ENCODE data around the gene WDR43.

Gene WDR43

DNA sequence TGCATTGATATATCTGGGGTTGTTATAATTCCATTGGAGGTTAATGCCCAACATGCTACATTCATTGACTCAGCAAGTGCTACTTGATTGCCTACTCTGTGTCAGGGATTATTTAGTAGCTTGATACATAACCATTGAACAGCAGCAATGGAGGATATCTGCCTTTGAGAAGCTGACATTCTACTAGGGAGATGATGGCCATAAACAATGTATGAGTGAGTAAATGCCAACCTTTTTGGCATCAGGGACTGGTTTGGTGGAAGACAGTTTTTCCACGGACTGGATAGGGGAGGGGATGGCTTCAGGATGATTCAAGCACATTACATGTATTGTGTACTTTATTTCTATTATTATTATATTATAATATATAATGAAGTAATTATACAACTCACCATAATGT lies 54.7 kb downstream of the WDR43 start:
- Histone ChIP-seq H2BK5ac (ENCODE audit: low read depth, low read length, poor library complexity, severe bottlenecking) (no peak overlapping the region), H3K9me3 (ENCODE audit: control insufficient read depth, low read length) (peaks cover 6% of the 10 kb centered on the region), H2BK120ac (ENCODE audit: low read depth, low read length) (no peak overlapping the region), H3K14ac (ENCODE audit: low read length in 2 of 2) (no peak overlapping the region), H2AK5ac (ENCODE audit: low read length, severe bottlenecking) (no peak overlapping the region), H2BK15ac (ENCODE audit: low read depth, poor library complexity, severe bottlenecking) (no peak overlapping the region), H3K27me3 (ENCODE audit: control insufficient read depth in 1 of 2, insufficient read depth in 1 of 2, low read length in 2 of 2) (no peaks in the 10 kb centered on the region), H3K23ac (ENCODE audit: low read length in 2 of 2) (no peak overlapping the region), H3K4me3 (ENCODE audit: insufficient read depth in 1 of 2, low read depth in 1 of 2, low read length in 2 of 2) (no peak overlapping the region), H3K4me2 (ENCODE audit: low read length, poor library complexity, severe bottlenecking) (no peak overlapping the region), H4K8ac (ENCODE audit: low read length) (no peak overlapping the region), H3K27ac (ENCODE audit: low read length, poor library complexity, severe bottlenecking) (no peak overlapping the region), H2AFZ (ENCODE audit: low read depth, low read length) (no peak overlapping the region), H2BK12ac (ENCODE audit: low read length in 2 of 2) (no peak overlapping the region), H3K36me3 (ENCODE audit: control insufficient read depth in 1 of 2, insufficient read depth in 2 of 2, low read depth in 1 of 2, low read length in 2 of 2) (peaks cover 12 to 56% of the 10 kb centered on the region in 2 experiments), H3K4me1 (ENCODE audit: control insufficient read depth, insufficient read depth, low read depth, low read length) (no peaks in the 10 kb centered on the region), H3K79me1 (replicated peaks; ENCODE audit: low read length, poor library complexity, severe bottlenecking) (peaks cover 16% of the 10 kb centered on the region), H4K91ac (ENCODE audit: low read length) (no peak overlapping the region), H3K9ac (ENCODE audit: low read length) (no peak overlapping the region), H3K4ac (ENCODE audit: low read depth in 1 of 2, low read length in 2 of 2) (no peak overlapping the region), H3K18ac (ENCODE audit: low read depth in 1 of 2, low read length in 2 of 2) (no peak overlapping the region)
- WGBS = no CpG with 5 or more reads among the region's 1 CpG
- DNase-seq = no peak

DNA sequence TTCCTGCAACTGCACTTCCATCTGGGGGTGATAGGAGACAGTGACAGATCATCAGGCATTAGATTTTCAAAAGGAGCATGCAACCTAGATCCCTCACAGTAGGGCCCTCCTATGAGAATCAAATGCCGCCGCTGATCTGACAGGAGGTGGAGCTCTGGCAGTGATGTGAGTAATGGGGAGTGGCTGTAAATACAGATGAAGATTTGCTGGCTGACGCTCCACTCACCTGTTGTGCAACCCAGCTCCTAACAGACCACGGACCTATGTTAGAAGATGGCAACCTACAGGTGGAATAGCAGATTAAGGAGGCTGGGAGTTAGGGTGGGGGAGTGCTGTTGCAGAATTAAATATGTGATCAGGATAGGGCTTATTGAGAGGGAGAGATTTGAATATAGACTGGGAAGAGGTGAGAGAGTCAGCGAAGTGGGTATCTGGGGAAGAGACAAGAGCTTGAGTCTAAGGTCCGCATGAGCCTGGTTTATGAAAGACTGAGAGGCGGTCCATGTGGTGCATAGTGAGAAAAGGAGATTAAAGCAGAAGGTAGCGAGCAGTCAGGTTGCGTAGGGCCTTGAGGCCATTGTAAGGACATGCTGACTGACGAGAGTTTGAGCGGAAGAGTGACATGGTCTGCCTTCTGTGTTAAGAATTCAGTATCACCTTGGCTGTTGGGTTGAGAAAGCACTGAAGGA lies 55.3 kb downstream of the WDR43 start:
- H3K9ac ChIP-seq (ENCODE audit: low read length) = no peak overlapping the region
- no peak overlapping the region for H3K4ac ChIP-seq (ENCODE audit: low read depth in 1 of 2, low read length in 2 of 2)
- H3K79me1 ChIP-seq (replicated peaks; ENCODE audit: low read length, poor library complexity, severe bottlenecking) = peaks cover 14% of the 10 kb centered on the region
- no peak overlapping the region for H2BK15ac ChIP-seq (ENCODE audit: low read depth, poor library complexity, severe bottlenecking)
- peak overlapping the region; percentile 17 for H4K8ac ChIP-seq (ENCODE audit: low read length)
- peaks cover 6% of the 10 kb centered on the region for H3K9me3 ChIP-seq (ENCODE audit: control insufficient read depth, low read length)
- no peak overlapping the region for H3K14ac ChIP-seq (ENCODE audit: low read length in 2 of 2)
- H3K4me1 ChIP-seq (ENCODE audit: control insufficient read depth, insufficient read depth, low read depth, low read length) = no peaks in the 10 kb centered on the region
- no peak for DNase-seq
- H2BK5ac ChIP-seq (ENCODE audit: low read depth, low read length, poor library complexity, severe bottlenecking) = no peak overlapping the region
- no peak overlapping the region for H3K4me2 ChIP-seq (ENCODE audit: low read length, poor library complexity, severe bottlenecking)
- no peak overlapping the region for H2AK5ac ChIP-seq (ENCODE audit: low read length, severe bottlenecking)
- H3K4me3 ChIP-seq (ENCODE audit: insufficient read depth in 1 of 2, low read depth in 1 of 2, low read length in 2 of 2) = no peak overlapping the region
- no peak overlapping the region for H3K23ac ChIP-seq (ENCODE audit: low read length in 2 of 2)
- peaks cover 10 to 50% of the 10 kb centered on the region in 2 experiments for H3K36me3 ChIP-seq (ENCODE audit: control insufficient read depth in 1 of 2, insufficient read depth in 2 of 2, low read depth in 1 of 2, low read length in 2 of 2)
- no peak overlapping the region for H2BK12ac ChIP-seq (ENCODE audit: low read length in 2 of 2)
- H2AFZ ChIP-seq (ENCODE audit: low read depth, low read length) = no peak overlapping the region
- no peak overlapping the region for H2BK120ac ChIP-seq (ENCODE audit: low read depth, low read length)
- 89% methylated on average over 11 of the region's 11 CpGs for WGBS
- no peak overlapping the region for H4K91ac ChIP-seq (ENCODE audit: low read length)
- H3K27ac ChIP-seq (ENCODE audit: low read length, poor library complexity, severe bottlenecking) = no peak overlapping the region
- H3K27me3 ChIP-seq (ENCODE audit: control insufficient read depth in 1 of 2, insufficient read depth in 1 of 2, low read length in 2 of 2) = no peaks in the 10 kb centered on the region
- H3K18ac ChIP-seq (ENCODE audit: low read depth in 1 of 2, low read length in 2 of 2) = no peak overlapping the region

DNA sequence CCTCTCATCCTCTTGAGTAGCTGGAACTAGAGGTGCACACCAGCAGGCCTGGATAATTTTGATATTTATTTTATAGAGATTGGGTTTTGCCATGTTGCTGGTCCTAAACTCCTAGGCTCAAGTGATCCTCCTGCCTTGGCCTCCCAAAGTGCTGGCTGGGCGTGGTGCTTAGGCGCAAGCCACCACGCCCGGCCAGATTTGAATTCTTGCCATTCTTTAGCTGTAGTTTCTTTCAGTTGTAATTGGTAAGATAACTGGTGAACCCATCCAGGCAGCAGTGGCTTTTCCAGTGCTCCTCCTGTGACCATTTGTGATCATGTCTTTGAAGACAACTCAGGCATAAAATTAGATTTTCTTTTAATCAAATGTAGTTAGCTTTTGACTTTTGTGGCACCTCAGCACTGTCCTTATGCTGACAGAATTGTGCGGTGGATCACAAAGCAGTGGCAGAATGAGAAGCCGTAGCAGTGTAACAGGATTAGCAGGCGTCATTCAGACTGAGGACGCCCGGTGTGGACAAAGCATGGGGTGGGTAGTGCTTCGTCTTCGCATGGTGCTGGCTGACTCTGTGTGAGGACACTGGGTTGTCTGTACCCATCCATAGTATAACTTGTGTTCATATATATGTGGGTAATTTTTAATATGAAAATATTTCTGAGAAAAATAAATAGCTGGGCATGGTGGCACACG lies 56.6 kb downstream of the WDR43 start:
- H2BK15ac ChIP-seq (ENCODE audit: low read depth, poor library complexity, severe bottlenecking) = no peak overlapping the region
- no peak overlapping the region for H4K91ac ChIP-seq (ENCODE audit: low read length)
- no peak overlapping the region for H3K4ac ChIP-seq (ENCODE audit: low read depth in 1 of 2, low read length in 2 of 2)
- DNase-seq = no peak
- no peak overlapping the region for H2BK12ac ChIP-seq (ENCODE audit: low read length in 2 of 2)
- no peak overlapping the region for H2BK120ac ChIP-seq (ENCODE audit: low read depth, low read length)
- WGBS = 97% methylated on average over 12 of the region's 12 CpGs
- no peak overlapping the region for H3K14ac ChIP-seq (ENCODE audit: low read length in 2 of 2)
- H3K4me1 ChIP-seq (ENCODE audit: control insufficient read depth, insufficient read depth, low read depth, low read length) = no peaks in the 10 kb centered on the region
- H3K4me3 ChIP-seq (ENCODE audit: insufficient read depth in 1 of 2, low read depth in 1 of 2, low read length in 2 of 2) = no peak overlapping the region
- H4K8ac ChIP-seq (ENCODE audit: low read length) = no peak overlapping the region
- H3K36me3 ChIP-seq (ENCODE audit: control insufficient read depth in 1 of 2, insufficient read depth in 2 of 2, low read depth in 1 of 2, low read length in 2 of 2) = peaks cover 7 to 37% of the 10 kb centered on the region in 2 experiments
- H3K9me3 ChIP-seq (ENCODE audit: control insufficient read depth, low read length) = peaks cover 6% of the 10 kb centered on the region
- no peak overlapping the region for H2BK5ac ChIP-seq (ENCODE audit: low read depth, low read length, poor library complexity, severe bottlenecking)
- H3K27ac ChIP-seq (ENCODE audit: low read length, poor library complexity, severe bottlenecking) = no peak overlapping the region
- no peak overlapping the region for H3K4me2 ChIP-seq (ENCODE audit: low read length, poor library complexity, severe bottlenecking)
- no peak overlapping the region for H3K9ac ChIP-seq (ENCODE audit: low read length)
- H3K27me3 ChIP-seq (ENCODE audit: control insufficient read depth in 1 of 2, insufficient read depth in 1 of 2, low read length in 2 of 2) = no peaks in the 10 kb centered on the region
- H3K79me1 ChIP-seq (replicated peaks; ENCODE audit: low read length, poor library complexity, severe bottlenecking) = peaks cover 12% of the 10 kb centered on the region
- no peak overlapping the region for H2AK5ac ChIP-seq (ENCODE audit: low read length, severe bottlenecking)
- no peak overlapping the region for H3K18ac ChIP-seq (ENCODE audit: low read depth in 1 of 2, low read length in 2 of 2)
- no peak overlapping the region for H2AFZ ChIP-seq (ENCODE audit: low read depth, low read length)
- H3K23ac ChIP-seq (ENCODE audit: low read length in 2 of 2) = no peak overlapping the region

DNA sequence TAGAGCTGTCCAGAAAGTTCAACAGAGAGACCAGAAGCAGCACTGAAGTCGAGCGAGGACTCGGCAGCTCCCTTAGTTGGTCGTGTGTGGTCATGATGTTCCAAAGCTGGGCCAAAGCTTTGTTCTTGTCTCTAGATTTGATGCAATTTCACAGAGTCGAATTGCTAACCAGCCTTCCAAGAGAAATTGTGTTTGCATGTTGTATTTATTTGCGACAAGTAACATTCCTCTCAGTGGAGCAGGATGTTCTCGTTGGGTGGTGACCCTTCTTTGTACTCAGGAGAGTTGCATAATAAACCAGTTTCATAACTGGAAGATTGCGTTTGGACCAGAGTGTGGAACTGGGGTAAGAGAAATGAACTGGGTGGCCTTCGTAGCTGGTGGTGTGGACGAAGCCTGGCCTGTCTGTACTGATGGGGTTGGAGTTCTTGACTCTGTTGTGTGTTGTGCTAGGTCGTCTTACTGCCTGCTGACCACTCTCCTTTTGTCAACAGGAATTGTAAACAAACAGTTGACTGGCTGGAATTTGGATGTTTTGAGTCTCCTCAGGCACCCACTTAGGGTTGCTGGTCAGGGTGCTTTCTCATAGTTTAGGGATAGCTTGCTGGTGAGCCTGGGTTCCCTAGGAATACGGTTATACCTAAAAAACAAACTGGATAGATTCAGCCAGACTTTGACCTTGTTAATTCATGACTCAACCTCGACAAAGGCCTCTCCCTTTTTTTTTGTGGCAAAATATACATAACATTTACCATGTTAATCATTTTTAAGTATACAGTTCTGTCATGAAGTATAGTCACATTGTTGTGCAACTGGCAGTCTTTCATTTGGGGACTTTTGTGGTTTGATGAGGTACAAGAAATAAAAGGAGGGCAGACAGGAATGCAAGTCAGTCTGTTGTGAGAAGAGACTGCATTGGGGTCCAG lies 57.7 kb downstream of the WDR43 start:
- no peak overlapping the region for H3K4ac ChIP-seq (ENCODE audit: low read depth in 1 of 2, low read length in 2 of 2)
- H3K79me1 ChIP-seq (replicated peaks; ENCODE audit: low read length, poor library complexity, severe bottlenecking) = peaks cover 7% of the 10 kb centered on the region
- no peak overlapping the region for H2BK120ac ChIP-seq (ENCODE audit: low read depth, low read length)

More for the DNA sequence above, 57.7 kb downstream of the WDR43 start:
- Histone ChIP-seq H2BK15ac (ENCODE audit: low read depth, poor library complexity, severe bottlenecking) (no peak overlapping the region), H3K36me3 (ENCODE audit: control insufficient read depth in 1 of 2, insufficient read depth in 2 of 2, low read depth in 1 of 2, low read length in 2 of 2) (peaks cover 3 to 26% of the 10 kb centered on the region in 2 experiments), H3K9ac (ENCODE audit: low read length) (peak overlapping the region; percentile 27), H3K27ac (ENCODE audit: low read length, poor library complexity, severe bottlenecking) (no peak overlapping the region), H3K27me3 (ENCODE audit: control insufficient read depth in 1 of 2, insufficient read depth in 1 of 2, low read length in 2 of 2) (no peaks in the 10 kb centered on the region), H4K8ac (ENCODE audit: low read length) (no peak overlapping the region), H3K14ac (ENCODE audit: low read length in 2 of 2) (no peak overlapping the region), H2AFZ (ENCODE audit: low read depth, low read length) (no peak overlapping the region), H3K23ac (ENCODE audit: low read length in 2 of 2) (no peak overlapping the region), H3K4me2 (ENCODE audit: low read length, poor library complexity, severe bottlenecking) (no peak overlapping the region), H3K18ac (ENCODE audit: low read depth in 1 of 2, low read length in 2 of 2) (no peak overlapping the region), H3K4me1 (ENCODE audit: control insufficient read depth, insufficient read depth, low read depth, low read length) (peaks cover 3% of the 10 kb centered on the region), H3K4me3 (ENCODE audit: insufficient read depth in 1 of 2, low read depth in 1 of 2, low read length in 2 of 2) (peak overlapping the region in 1 of 2 experiments; percentile 9), H2BK5ac (ENCODE audit: low read depth, low read length, poor library complexity, severe bottlenecking) (no peak overlapping the region), H3K9me3 (ENCODE audit: control insufficient read depth, low read length) (peaks cover 6% of the 10 kb centered on the region), H2BK12ac (ENCODE audit: low read length in 2 of 2) (no peak overlapping the region), H2AK5ac (ENCODE audit: low read length, severe bottlenecking) (no peak overlapping the region), H4K91ac (ENCODE audit: low read length) (no peak overlapping the region)
- WGBS = 78% methylated on average over 12 of the region's 13 CpGs
- DNase-seq = peak; percentile 58

Data from mesenchymal stem cell (in vitro differentiated cells and primary cell).